Mucosa of descending colon (tissue), 3 donors: Measurements from ENCODE around the gene PRR13. TPM values are rescaled to one million over a fixed set of nuclear protein-coding genes. Genes with fewer than 3 reads are reported as not detected.

ENCODE experiments used
- ATAC-seq: fragments of 200-7000 bp; cut with Tn5 transposase; one replicate; pipeline ENCODE4 v1.9.1; 2020; ENCODE audit warnings: mild to moderate bottlenecking, moderate library complexity
- DNase-seq, 3 donors: peaks; one replicate each; pipeline ENCODE4 v3.0.0-alpha.2; 2020
- H3K36me3 ChIP-seq: fragments of 200-600 bp; one replicate; pipeline ENCODE4 v1.8.0; 2021; ENCODE audit warnings: low read depth, mild to moderate bottlenecking
- H3K4me1 ChIP-seq: fragments of 200-600 bp; one replicate; pipeline ENCODE4 v1.8.0; 2021; ENCODE audit warnings: low read depth, mild to moderate bottlenecking
- H3K4me3 ChIP-seq: fragments of 200-600 bp; one replicate; pipeline ENCODE4 v1.8.0; 2021; ENCODE audit warnings: mild to moderate bottlenecking
- H3K9me3 ChIP-seq: fragments of 200-600 bp; one replicate; pipeline ENCODE4 v1.8.0; 2021; ENCODE audit warnings: mild to moderate bottlenecking
- intact Hi-C, 2 donors: fragments of 100-400 bp; cut with DNase I in 1 of 2; cut with micrococcal nuclease in 1 of 2; formaldehyde crosslinking; loops; one replicate each; pipeline versions ENCODE4 v1.11.0 to v1.11.1; 2022; cut with DNase I, micrococcal nuclease
- total RNA-seq, 3 donors: library from RNA; stranded (reverse); fragmentation: NEBNext Ultra II Directional in 2 of 3; extraction: Animal tissue kit (Norgen Biotek cat#: 25700) in 2 of 3; gene quantifications; one replicate each; pipeline versions ENCODE4 v1.2.1 to v1.2.4, GENCODE V29; 2021 to 2023
- TF ChIP-seq, protein P1 (sequence below): fragments of 200-600 bp; IDR thresholded peaks from one replicate; pipeline ENCODE4 v1.8.0; 2022; ENCODE audit warnings: antibody characterized with exemption, mild to moderate bottlenecking
- donor health status: DM: no; HTN: no; CAD: no; lungs with moderate emphysema.
- donor health status: DM: no; HTN: no; CAD: no.
- donor health status: DM: no; HTN: yes; CAD: no.

PRR13 gene
- total RNA-seq, 3 donors from 2014 or later: 283 to 581 (median 528) TPM

DNA sequence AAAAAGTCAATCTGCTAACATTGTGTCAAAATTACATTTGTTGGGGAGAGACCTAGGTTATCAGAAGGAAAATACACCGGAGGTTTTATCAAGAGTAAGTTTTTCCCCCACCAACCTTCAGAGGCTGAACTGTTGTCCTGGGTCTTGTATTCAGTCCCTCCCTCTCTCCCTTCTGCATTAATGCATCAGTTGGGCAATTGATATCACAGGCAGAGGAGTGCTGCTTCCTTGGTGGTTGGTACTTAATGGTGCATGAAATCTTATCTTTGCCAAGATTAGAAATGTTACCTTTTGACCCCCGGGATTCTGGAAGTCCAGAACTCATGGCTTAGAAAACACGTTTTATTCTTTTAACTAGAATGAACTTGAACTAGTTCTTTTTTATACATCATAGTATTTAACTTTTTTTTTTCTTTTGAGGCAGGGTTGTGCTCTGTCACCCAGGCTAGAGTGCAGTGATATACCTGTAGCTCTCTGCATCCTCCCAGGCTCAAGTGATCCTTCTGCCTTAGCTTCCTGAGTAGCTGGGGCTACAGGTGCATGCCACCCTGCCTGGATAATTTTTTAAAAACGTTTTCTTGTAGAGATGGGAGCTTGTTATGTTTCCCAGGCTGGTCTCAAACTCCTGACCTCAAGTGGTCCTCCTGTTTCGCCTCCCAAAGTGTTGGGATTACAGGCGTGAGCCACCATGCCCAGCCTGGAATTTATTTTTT lies 15.3 kb downstream of the PRR13 start:
- no peak overlapping the region for H3K4me3 ChIP-seq
- TF ChIP-seq, protein P1, sequence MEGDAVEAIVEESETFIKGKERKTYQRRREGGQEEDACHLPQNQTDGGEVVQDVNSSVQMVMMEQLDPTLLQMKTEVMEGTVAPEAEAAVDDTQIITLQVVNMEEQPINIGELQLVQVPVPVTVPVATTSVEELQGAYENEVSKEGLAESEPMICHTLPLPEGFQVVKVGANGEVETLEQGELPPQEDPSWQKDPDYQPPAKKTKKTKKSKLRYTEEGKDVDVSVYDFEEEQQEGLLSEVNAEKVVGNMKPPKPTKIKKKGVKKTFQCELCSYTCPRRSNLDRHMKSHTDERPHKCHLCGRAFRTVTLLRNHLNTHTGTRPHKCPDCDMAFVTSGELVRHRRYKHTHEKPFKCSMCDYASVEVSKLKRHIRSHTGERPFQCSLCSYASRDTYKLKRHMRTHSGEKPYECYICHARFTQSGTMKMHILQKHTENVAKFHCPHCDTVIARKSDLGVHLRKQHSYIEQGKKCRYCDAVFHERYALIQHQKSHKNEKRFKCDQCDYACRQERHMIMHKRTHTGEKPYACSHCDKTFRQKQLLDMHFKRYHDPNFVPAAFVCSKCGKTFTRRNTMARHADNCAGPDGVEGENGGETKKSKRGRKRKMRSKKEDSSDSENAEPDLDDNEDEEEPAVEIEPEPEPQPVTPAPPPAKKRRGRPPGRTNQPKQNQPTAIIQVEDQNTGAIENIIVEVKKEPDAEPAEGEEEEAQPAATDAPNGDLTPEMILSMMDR: no peak
- intact Hi-C loops: no loop called here
- H3K9me3 ChIP-seq: no peaks in the 10 kb centered on the region
- peaks cover 16% of the 10 kb centered on the region for H3K4me1 ChIP-seq
- H3K36me3 ChIP-seq: peaks cover 61% of the 10 kb centered on the region
- ATAC-seq (no peak), DNase-seq (no peak)

DNA sequence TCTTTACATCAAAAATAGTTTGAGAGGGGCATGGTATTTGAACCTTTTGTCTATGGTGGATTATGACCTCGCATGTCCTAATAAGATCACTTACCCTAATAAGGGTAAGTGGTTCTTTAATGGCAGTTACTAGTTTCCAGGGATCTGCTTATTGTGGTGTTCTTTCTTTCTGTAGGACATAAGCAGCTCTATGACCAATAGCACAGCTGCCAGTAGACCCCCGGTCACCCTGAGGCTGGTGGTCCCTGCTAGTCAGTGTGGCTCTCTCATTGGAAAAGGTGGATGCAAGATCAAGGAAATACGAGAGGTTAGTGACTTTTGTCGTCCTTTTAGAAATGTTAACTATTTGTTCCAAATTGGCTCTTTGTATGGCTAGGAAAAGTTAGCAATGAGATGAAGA lies 17.6 kb downstream of the PRR13 start:
- DNase-seq: no peak
- Histone ChIP-seq H3K36me3 (peaks cover 63% of the 10 kb centered on the region), H3K9me3 (no peaks in the 10 kb centered on the region), H3K4me3 (no peak overlapping the region), H3K4me1 (peaks cover 5% of the 10 kb centered on the region)
- intact Hi-C loops: no loop called here
- no peak for ATAC-seq
- TF ChIP-seq, protein P1: no peak

DNA sequence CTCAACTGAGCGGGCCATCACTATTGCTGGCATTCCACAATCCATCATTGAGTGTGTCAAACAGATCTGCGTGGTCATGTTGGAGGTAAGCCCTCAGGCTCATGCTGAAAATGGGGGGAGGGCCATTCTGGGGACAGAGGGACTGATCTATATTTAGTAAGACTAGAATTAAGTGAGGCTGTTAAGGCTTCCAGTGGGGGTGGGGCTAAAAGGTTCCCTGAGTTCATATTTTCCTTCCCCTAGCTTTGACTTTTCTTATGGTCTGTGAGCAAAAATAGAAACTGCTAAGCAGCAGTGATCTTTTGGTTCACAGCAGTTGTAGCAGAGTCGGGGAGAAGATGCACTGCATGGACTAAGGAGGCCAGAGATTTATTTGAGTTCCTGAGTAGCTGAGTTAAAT lies 19.5 kb downstream of the PRR13 start:
- intact Hi-C loops: no loop called here
- H3K4me3 ChIP-seq: no peak overlapping the region
- no peak for DNase-seq
- H3K4me1 ChIP-seq: no peaks in the 10 kb centered on the region
- peaks cover 62% of the 10 kb centered on the region for H3K36me3 ChIP-seq
- TF ChIP-seq, protein P1: no peak
- ATAC-seq: no peak
- H3K9me3 ChIP-seq: no peaks in the 10 kb centered on the region

DNA sequence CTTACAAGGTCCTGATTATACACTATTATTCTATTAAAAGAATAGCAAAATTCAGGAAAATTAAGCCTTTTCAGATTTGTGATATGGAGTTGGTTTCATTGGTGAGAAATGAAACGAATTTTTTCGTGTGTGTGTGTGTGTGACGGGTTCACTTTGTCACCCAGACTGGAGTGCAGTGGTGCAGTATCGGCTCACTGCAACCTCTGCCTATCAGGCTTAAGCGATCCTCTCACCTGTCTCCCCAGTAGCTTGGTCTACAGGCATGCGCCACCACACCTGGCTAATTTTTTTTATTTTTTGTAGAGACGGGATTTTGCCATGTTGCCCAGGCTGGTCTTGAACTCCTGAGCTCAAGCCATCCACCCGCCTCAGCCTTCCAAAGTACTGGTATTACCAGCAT lies 20.1 kb downstream of the PRR13 start:
- no peaks in the 10 kb centered on the region for H3K4me1 ChIP-seq

DNA sequence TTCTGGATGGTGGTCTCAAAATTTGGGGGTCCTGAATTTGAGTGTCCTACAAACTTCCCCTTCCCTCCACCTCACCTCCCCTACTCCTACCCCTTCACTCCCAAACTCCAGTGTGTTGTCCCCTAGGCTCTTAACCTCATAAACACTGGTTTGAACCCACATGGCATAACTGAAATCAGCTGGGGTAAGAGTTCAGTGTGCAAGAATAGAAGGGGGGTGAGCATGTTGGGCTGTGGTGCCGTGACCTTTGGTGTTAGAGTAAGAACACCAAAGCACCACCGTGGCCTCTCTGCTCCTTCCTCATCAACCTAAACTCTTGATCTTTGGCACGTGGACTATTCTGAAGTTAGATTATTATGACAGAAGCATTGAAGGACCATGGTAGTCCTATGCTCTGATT lies 21.4 kb downstream of the PRR13 start:
- DNase-seq (no peak), ATAC-seq (no peak)
- peaks cover 54% of the 10 kb centered on the region for H3K36me3 ChIP-seq
- intact Hi-C loops: no loop called here
- H3K4me3 ChIP-seq: no peak overlapping the region
- no peaks in the 10 kb centered on the region for H3K9me3 ChIP-seq
- H3K4me1 ChIP-seq: no peaks in the 10 kb centered on the region
- TF ChIP-seq, protein P1: no peak

More for the DNA sequence above, 20.1 kb downstream of the PRR13 start:
- Histone ChIP-seq H3K4me3 (no peak overlapping the region), H3K36me3 (peaks cover 56% of the 10 kb centered on the region), H3K9me3 (no peaks in the 10 kb centered on the region)
- ATAC-seq (no peak), DNase-seq (no peak)
- TF ChIP-seq, protein P1: no peak
- intact Hi-C loops: no loop called here
